ENCODE results near the gene EVA1B.

Gene EVA1B

GRCh38 chr1:36323636-36324352 is at the start of gene EVA1B:
Gene EVA1B, minus strand, starts transcription at chr1:36323645. Its CDS starts 608 bp downstream, at chr1:36323037.
- DNase-seq (ENCODE audit: low spot score): peak; percentile 79

- DNase-seq (ENCODE audit: low spot score): no peak
These were observed 49.2 kb upstream of the EVA1B start for GRCh38 chr1:36372617-36373016.

- DNase-seq (ENCODE audit: low spot score): peak; percentile 87
These were observed 45.8 kb upstream of the EVA1B start for GRCh38 chr1:36369061-36369861.

GRCh38 chr1:36367798-36368197 is 44.4 kb upstream of the EVA1B start:
- no peak for DNase-seq (ENCODE audit: low spot score)

GRCh38 chr1:36367066-36367465 is 43.6 kb upstream of the EVA1B start:
- no peak for DNase-seq (ENCODE audit: low spot score)

GRCh38 chr1:36366091-36366661 is 42.7 kb upstream of the EVA1B start:
- DNase-seq (ENCODE audit: low spot score): peak; percentile 76

- DNase-seq (ENCODE audit: low spot score): no peak
These were observed 41.9 kb upstream of the EVA1B start for GRCh38 chr1:36365381-36365780.

- no peak for DNase-seq (ENCODE audit: low spot score)
These were observed 36.6 kb upstream of the EVA1B start for GRCh38 chr1:36359911-36360550.

GRCh38 chr1:36359383-36359782 is 35.9 kb upstream of the EVA1B start:
- DNase-seq (ENCODE audit: low spot score): no peak

- DNase-seq (ENCODE audit: low spot score): no peak
These were observed 35.2 kb upstream of the EVA1B start for GRCh38 chr1:36358514-36359084.

- no peak for DNase-seq (ENCODE audit: low spot score)
These were observed 32.4 kb upstream of the EVA1B start for GRCh38 chr1:36355811-36356210.

GRCh38 chr1:36354486-36354885 is 31.0 kb upstream of the EVA1B start:
- DNase-seq (ENCODE audit: low spot score): no peak

GRCh38 chr1:36352910-36353878 is 29.7 kb upstream of the EVA1B start:
- DNase-seq (ENCODE audit: low spot score): no peak

GRCh38 chr1:36352125-36352909 is 28.9 kb upstream of the EVA1B start:
- no peak for DNase-seq (ENCODE audit: low spot score)

GRCh38 chr1:36351227-36351977 is 28.0 kb upstream of the EVA1B start:
- peak; percentile 78 for DNase-seq (ENCODE audit: low spot score)

GRCh38 chr1:36350659-36351226 is 27.3 kb upstream of the EVA1B start:
- DNase-seq (ENCODE audit: low spot score): no peak

GRCh38 chr1:36349839-36350238 is 26.4 kb upstream of the EVA1B start:
- no peak for DNase-seq (ENCODE audit: low spot score)

- no peak for DNase-seq (ENCODE audit: low spot score)
These were observed 25.8 kb upstream of the EVA1B start for GRCh38 chr1:36349241-36349671.

- DNase-seq (ENCODE audit: low spot score): no peak
These were observed 23.4 kb upstream of the EVA1B start for GRCh38 chr1:36346741-36347370.

Data from ecto neural progenitor cell (in vitro differentiated cells).